Peyer's patch (tissue), 4 donors: ENCODE measurements around the gene STYXL1.

ENCODE experiments used
- CTCF ChIP-seq, 6 experiments: fragments of 450-650 bp in 4 of 6; fragments of 200-600 bp in 2 of 6; sonication (generic) in 1 of 6; IDR thresholded peaks; one replicate each; pipeline ENCODE4 v1.5.1; 2017 to 2019; ENCODE audit warnings: antibody characterized with exemption in 6 of 6, mild to moderate bottlenecking in 3 of 6, moderate library complexity in 1 of 6
- POLR2A ChIP-seq, 2 donors: fragments of 450-650 bp; IDR thresholded peaks; one replicate each; pipeline ENCODE4 v1.5.1; 2017; ENCODE audit warnings: antibody characterized with exemption in 2 of 2, mild to moderate bottlenecking in 2 of 2, moderate library complexity in 2 of 2

DNA sequence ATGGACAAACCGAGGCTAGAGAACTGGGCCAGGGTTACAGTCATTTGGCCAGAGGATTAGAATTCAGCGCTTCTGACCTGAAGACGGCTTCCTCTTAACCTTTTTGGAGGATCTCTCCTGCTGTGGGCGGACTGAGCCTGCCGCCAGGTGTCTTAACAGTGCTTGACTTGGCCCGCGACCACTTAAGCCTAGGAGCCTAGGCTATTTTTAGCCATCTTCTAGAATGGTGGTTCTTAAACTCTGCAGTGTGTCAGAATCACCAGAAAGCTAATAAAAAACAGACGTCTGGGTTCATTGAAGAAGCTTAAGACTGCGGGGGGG, 828 bp upstream of the STYXL1 start:
- TF ChIP-seq CTCF (IDR thresholded peaks at IDR 0.05) (peak in 3 of 6 experiments; percentile 11 to 24 (median 20)), POLR2A (IDR thresholded peaks at IDR 0.05) (no peak)
